Neutrophil (primary cell): ENCODE measurements around the gene KCTD14.
"Not testable (repeated sequence)": the region's sequence is repeated elsewhere in the genome, so short reads cannot be mapped to it uniquely, and the experiment has no call there.

Experiments used
- H3K27ac ChIP-seq: fragments of 200-600 bp; sonication (generic); 2 replicates; pipeline ENCODE4 v1.5.1; 2016; ENCODE audit warnings: mild to moderate bottlenecking, moderate library complexity
- H3K27me3 ChIP-seq: fragments of 200-600 bp; sonication (generic); 2 replicates; pipeline ENCODE4 v1.6.0; 2016; ENCODE audit warnings: mild to moderate bottlenecking
- H3K36me3 ChIP-seq: fragments of 200-600 bp; sonication (generic); 2 replicates; pipeline ENCODE4 v1.5.1; 2017
- H3K4me1 ChIP-seq, 2 experiments: fragments of 200-600 bp in 1 of 2; sonication (generic) in 1 of 2; 1 replicate in 1 of 2; 2 replicates in 1 of 2; pipeline versions ENCODE4 v1.5.1 to v1.6.1; 2013 to 2016; ENCODE audit warnings: low read depth in 1 of 2, low read length in 1 of 2, mild to moderate bottlenecking in 1 of 2, moderate library complexity in 1 of 2; ENCODE audit not compliant: control insufficient read depth in 1 of 2, insufficient read depth in 1 of 2
- H3K4me3 ChIP-seq, 2 experiments: fragments of 200-600 bp in 1 of 2; sonication (generic) in 1 of 2; 1 replicate in 1 of 2; 2 replicates in 1 of 2; pipeline ENCODE4 v1.5.1; 2013 to 2016; ENCODE audit warnings: low read depth in 1 of 2, low read length in 1 of 2, mild to moderate bottlenecking in 1 of 2, moderate library complexity in 1 of 2
- H3K9me3 ChIP-seq: fragments of 200-600 bp; sonication (generic); 2 replicates; pipeline ENCODE4 v1.5.1; 2016
- TF ChIP-seq, protein P1 (sequence below): fragments of 200-600 bp; sonication (generic); IDR thresholded peaks from 2 replicates; pipeline ENCODE4 v1.5.1; 2016; ENCODE audit warnings: antibody characterized with exemption

Gene KCTD14

DNA sequence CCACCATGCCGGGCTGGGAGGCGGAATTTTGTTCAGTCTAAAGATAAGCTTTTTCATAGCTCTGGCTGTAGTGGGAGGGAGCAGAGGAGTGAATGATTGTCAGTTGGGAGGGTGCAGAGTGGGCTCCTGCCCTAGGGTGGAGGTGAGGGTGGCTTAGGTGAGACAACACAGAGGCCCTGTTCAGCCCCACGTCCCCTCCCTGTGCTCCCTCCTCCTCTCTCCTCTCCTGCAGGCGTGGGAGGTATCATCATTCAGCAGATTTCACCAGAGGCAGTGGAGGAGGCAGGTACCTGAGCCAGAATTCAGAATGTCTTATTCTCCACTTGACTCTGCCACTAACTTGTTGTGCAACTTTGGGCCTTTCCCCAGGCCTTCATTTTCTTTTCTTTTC, 38.8 kb upstream of the KCTD14 start:
- TF ChIP-seq, protein P1, sequence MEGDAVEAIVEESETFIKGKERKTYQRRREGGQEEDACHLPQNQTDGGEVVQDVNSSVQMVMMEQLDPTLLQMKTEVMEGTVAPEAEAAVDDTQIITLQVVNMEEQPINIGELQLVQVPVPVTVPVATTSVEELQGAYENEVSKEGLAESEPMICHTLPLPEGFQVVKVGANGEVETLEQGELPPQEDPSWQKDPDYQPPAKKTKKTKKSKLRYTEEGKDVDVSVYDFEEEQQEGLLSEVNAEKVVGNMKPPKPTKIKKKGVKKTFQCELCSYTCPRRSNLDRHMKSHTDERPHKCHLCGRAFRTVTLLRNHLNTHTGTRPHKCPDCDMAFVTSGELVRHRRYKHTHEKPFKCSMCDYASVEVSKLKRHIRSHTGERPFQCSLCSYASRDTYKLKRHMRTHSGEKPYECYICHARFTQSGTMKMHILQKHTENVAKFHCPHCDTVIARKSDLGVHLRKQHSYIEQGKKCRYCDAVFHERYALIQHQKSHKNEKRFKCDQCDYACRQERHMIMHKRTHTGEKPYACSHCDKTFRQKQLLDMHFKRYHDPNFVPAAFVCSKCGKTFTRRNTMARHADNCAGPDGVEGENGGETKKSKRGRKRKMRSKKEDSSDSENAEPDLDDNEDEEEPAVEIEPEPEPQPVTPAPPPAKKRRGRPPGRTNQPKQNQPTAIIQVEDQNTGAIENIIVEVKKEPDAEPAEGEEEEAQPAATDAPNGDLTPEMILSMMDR, result no peak
- Histone ChIP-seq H3K9me3 (no peaks in the 10 kb centered on the region), H3K4me1 (no peaks in the 10 kb centered on the region), H3K4me3 (no peak overlapping the region), H3K36me3 (no peaks in the 10 kb centered on the region), H3K27me3 (no peaks in the 10 kb centered on the region), H3K27ac (no peak overlapping the region)

- H3K36me3 ChIP-seq, result no peaks in the 10 kb centered on the region
- TF ChIP-seq, protein P1, result no peak
- H3K9me3 ChIP-seq, result no peaks in the 10 kb centered on the region
- no peak overlapping the region for H3K27ac ChIP-seq
- H3K4me3 ChIP-seq, result no peak overlapping the region
- H3K4me1 ChIP-seq, result no peaks in the 10 kb centered on the region
- H3K27me3 ChIP-seq, result no peaks in the 10 kb centered on the region
Observed at GRCh38 chr11:78061088-78061920, 38.2 kb upstream of the KCTD14 start.

GRCh38 chr11:78060533-78060932, 37.5 kb upstream of the KCTD14 start:
- no peak overlapping the region for H3K27ac ChIP-seq
- H3K4me3 ChIP-seq, result no peak overlapping the region
- H3K4me1 ChIP-seq, result no peaks in the 10 kb centered on the region
- no peaks in the 10 kb centered on the region for H3K9me3 ChIP-seq
- TF ChIP-seq, protein P1, result no peak
- no peaks in the 10 kb centered on the region for H3K36me3 ChIP-seq
- H3K27me3 ChIP-seq, result no peaks in the 10 kb centered on the region

GRCh38 chr11:78059749-78060328, 36.8 kb upstream of the KCTD14 start:
- not testable (repeated sequence) for H3K4me1 ChIP-seq, H3K4me3 ChIP-seq, H3K36me3 ChIP-seq, H3K27me3 ChIP-seq, H3K27ac ChIP-seq, H3K9me3 ChIP-seq

- Histone ChIP-seq H3K4me1 (no peaks in the 10 kb centered on the region), H3K36me3 (no peaks in the 10 kb centered on the region), H3K27ac (no peak overlapping the region), H3K4me3 (no peak overlapping the region), H3K9me3 (no peaks in the 10 kb centered on the region), H3K27me3 (no peaks in the 10 kb centered on the region)
- TF ChIP-seq, protein P1, result no peak
Observed at GRCh38 chr11:78057462-78058055, 34.5 kb upstream of the KCTD14 start.

DNA sequence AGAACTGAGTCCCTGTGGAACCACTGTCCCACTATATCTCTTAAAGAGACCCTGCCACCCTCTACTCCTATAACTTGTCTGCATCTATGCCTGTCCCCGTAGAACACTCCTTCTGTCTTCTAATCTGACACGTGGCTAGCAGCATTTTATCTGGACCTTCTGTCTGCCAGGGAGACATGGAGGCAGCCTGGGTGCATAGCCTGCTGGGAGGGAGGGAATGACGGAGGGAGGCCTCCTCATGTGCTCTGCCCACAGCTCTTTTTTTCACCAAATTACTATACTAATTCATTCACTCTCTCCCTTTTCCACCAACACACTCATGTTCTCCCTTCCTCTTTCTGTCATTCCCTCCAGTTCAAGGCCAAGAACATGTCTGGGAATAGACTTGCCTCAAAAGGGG, 33.0 kb upstream of the KCTD14 start:
- Histone ChIP-seq H3K27ac (no peak overlapping the region), H3K4me1 (peaks cover 0 to 7% of the 10 kb centered on the region in 2 experiments), H3K36me3 (no peaks in the 10 kb centered on the region), H3K9me3 (no peaks in the 10 kb centered on the region), H3K4me3 (no peak overlapping the region), H3K27me3 (no peaks in the 10 kb centered on the region)
- TF ChIP-seq, protein P1, result no peak
